CD1c-positive myeloid dendritic cell (primary cell): Measurements from ENCODE around the gene ZCRB1.

Source experiments
- DNase-seq: peaks from one replicate; pipeline ENCODE4 v3.0.0-alpha.2; 2016; ENCODE audit errors: extremely low spot score

Gene ZCRB1

GRCh38 chr12:42281278-42281677 lies 44.6 kb downstream of the ZCRB1 start:
- no peak for DNase-seq

GRCh38 chr12:42278128-42278510 lies 47.8 kb downstream of the ZCRB1 start:
- no peak for DNase-seq

GRCh38 chr12:42277396-42278127 lies 48.3 kb downstream of the ZCRB1 start:
- DNase-seq, result no peak

- DNase-seq, result no peak
These were observed 50.4 kb downstream of the ZCRB1 start for GRCh38 chr12:42275499-42275898.

GRCh38 chr12:42273706-42274105 lies 52.2 kb downstream of the ZCRB1 start:
- DNase-seq, result no peak

GRCh38 chr12:42270596-42270995 lies 55.3 kb downstream of the ZCRB1 start:
- DNase-seq, result no peak

GRCh38 chr12:42267413-42268190 lies 58.3 kb downstream of the ZCRB1 start:
- DNase-seq, result no peak

- DNase-seq, result no peak
These were observed 59.2 kb downstream of the ZCRB1 start for GRCh38 chr12:42266579-42267230.

- no peak for DNase-seq
These were observed 63.6 kb downstream of the ZCRB1 start for GRCh38 chr12:42262271-42262670.
